Urinary bladder (tissue), 4 donors: ENCODE measurements around the gene OSR1. TPM values are rescaled to one million over a fixed set of nuclear protein-coding genes. Genes with fewer than 3 reads are reported as not detected.

Experiments
- DNase-seq: peaks from one replicate; pipeline ENCODE4 v3.0.0-alpha.2; 2015; ENCODE audit errors: extremely low spot score
- H3K27ac ChIP-seq: one replicate; pipeline ENCODE4 v1.5.1; 2013; ENCODE audit warnings: low read depth, mild to moderate bottlenecking, moderate library complexity
- H3K36me3 ChIP-seq: one replicate; pipeline ENCODE4 v1.6.1; 2013; ENCODE audit warnings: mild to moderate bottlenecking, moderate library complexity; ENCODE audit not compliant: insufficient read depth
- H3K4me1 ChIP-seq: one replicate; pipeline ENCODE4 v1.6.1; 2013; ENCODE audit warnings: mild to moderate bottlenecking, moderate library complexity; ENCODE audit not compliant: insufficient read depth
- H3K4me3 ChIP-seq: one replicate; pipeline ENCODE4 v1.5.1; 2013; ENCODE audit warnings: low read depth, low read length
- WGBS: extraction: QIAGEN DNeasy Blood & Tissue Kit; methylation state at CpG from one replicate; pipeline ENCODE4 v1.1.7; 2013; 5-methylcytosine and 5-hydroxymethylcytosine counted together
- polyA plus RNA-seq: library from polyadenylated mRNA; stranded (reverse); fragments of 200-250 nt; gene quantifications from one replicate; pipeline ENCODE4 v1.2.3, GENCODE V29; 2013
- total RNA-seq: library from RNA; depleted of rRNA; stranded (reverse); fragments of >200 nt; gene quantifications from one replicate; pipeline ENCODE4 v1.2.3, GENCODE V29; 2014
- donor health status: healthy with polysubstance abuse.
- donor health status: healthy.

The OSR1 gene
- total and polyA plus RNA-seq, 2 donors = 93.7 to 144 TPM

GRCh38 chr2:19355014-19355405 lies 3.4 kb downstream of the OSR1 start:
- Histone ChIP-seq H3K4me3 (peak overlapping the region; percentile 75), H3K27ac (peak overlapping the region; percentile 69), H3K36me3 (peaks cover 2% of the 10 kb centered on the region), H3K4me1 (no peaks in the 10 kb centered on the region)
- DNase-seq = no peak
- 29% methylated on average over 3 of the region's 3 CpGs for WGBS

GRCh38 chr2:19353721-19354050 lies 4.7 kb downstream of the OSR1 start:
- Histone ChIP-seq H3K4me3 (no peak overlapping the region), H3K4me1 (no peaks in the 10 kb centered on the region), H3K27ac (no peak overlapping the region), H3K36me3 (peaks cover 2% of the 10 kb centered on the region)
- 34% methylated on average over 11 of the region's 11 CpGs for WGBS
- DNase-seq = no peak

- Histone ChIP-seq H3K36me3 (peaks cover 2% of the 10 kb centered on the region), H3K4me3 (no peak overlapping the region), H3K27ac (no peak overlapping the region), H3K4me1 (no peaks in the 10 kb centered on the region)
- WGBS = 32% methylated on average over 40 of the region's 40 CpGs
- no peak for DNase-seq
Observed at GRCh38 chr2:19352946-19353720, 5.3 kb downstream of the OSR1 start.

- 29% methylated on average over 29 of the region's 29 CpGs for WGBS
- peaks cover 2% of the 10 kb centered on the region for H3K36me3 ChIP-seq
- DNase-seq = no peak
- no peak overlapping the region for H3K27ac ChIP-seq
- H3K4me1 ChIP-seq = no peaks in the 10 kb centered on the region
- no peak overlapping the region for H3K4me3 ChIP-seq
Observed at GRCh38 chr2:19351899-19352697, 6.3 kb downstream of the OSR1 start.

- 33% methylated on average over 23 of the region's 23 CpGs for WGBS
- H3K4me3 ChIP-seq = no peak overlapping the region
- peaks cover 2% of the 10 kb centered on the region for H3K36me3 ChIP-seq
- H3K27ac ChIP-seq = no peak overlapping the region
- no peaks in the 10 kb centered on the region for H3K4me1 ChIP-seq
- DNase-seq = no peak
Observed at GRCh38 chr2:19351499-19351898, 6.9 kb downstream of the OSR1 start.

- no peak for DNase-seq
- no peaks in the 10 kb centered on the region for H3K4me1 ChIP-seq
- WGBS = 41% methylated on average over 30 of the region's 30 CpGs
- peaks cover 2% of the 10 kb centered on the region for H3K36me3 ChIP-seq
- no peak overlapping the region for H3K4me3 ChIP-seq
- H3K27ac ChIP-seq = no peak overlapping the region
Observed at GRCh38 chr2:19350678-19351401, 7.6 kb downstream of the OSR1 start.

- no peaks in the 10 kb centered on the region for H3K4me1 ChIP-seq
- no peak overlapping the region for H3K27ac ChIP-seq
- WGBS = 43% methylated on average over 47 of the region's 47 CpGs
- peaks cover 2% of the 10 kb centered on the region for H3K36me3 ChIP-seq
- no peak for DNase-seq
- H3K4me3 ChIP-seq = no peak overlapping the region
Observed at GRCh38 chr2:19349911-19350677, 8.3 kb downstream of the OSR1 start.

GRCh38 chr2:19348692-19349091 lies 9.7 kb downstream of the OSR1 start:
- Histone ChIP-seq H3K36me3 (peaks cover 2% of the 10 kb centered on the region), H3K4me1 (no peaks in the 10 kb centered on the region), H3K27ac (peak overlapping the region; percentile 88), H3K4me3 (no peak overlapping the region)
- WGBS = 71% methylated on average over 8 of the region's 8 CpGs
- DNase-seq = no peak

GRCh38 chr2:19347619-19348562 lies 10.5 kb downstream of the OSR1 start:
- H3K4me3 ChIP-seq = peak overlapping the region; percentile 71
- peaks cover 2% of the 10 kb centered on the region for H3K36me3 ChIP-seq
- WGBS = 2% methylated on average over 76 of the region's 76 CpGs
- peak; percentile 94 for DNase-seq
- no peaks in the 10 kb centered on the region for H3K4me1 ChIP-seq
- H3K27ac ChIP-seq = peak overlapping the region; percentile 95

GRCh38 chr2:19346983-19347618 lies 11.3 kb downstream of the OSR1 start:
- Histone ChIP-seq H3K4me3 (peak overlapping the region; percentile 71), H3K27ac (peak overlapping the region; percentile 95), H3K36me3 (peaks cover 2% of the 10 kb centered on the region), H3K4me1 (no peaks in the 10 kb centered on the region)
- DNase-seq = no peak
- whole genome bisulfite sequencing = 40% methylated on average over 6 of the region's 6 CpGs

GRCh38 chr2:19337742-19338141 lies 20.7 kb downstream of the OSR1 start:
- Histone ChIP-seq H3K27ac (no peak overlapping the region), H3K4me3 (no peak overlapping the region), H3K4me1 (no peaks in the 10 kb centered on the region), H3K36me3 (no peaks in the 10 kb centered on the region)
- DNase-seq = no peak
- 95% methylated on average over 1 of the region's 1 CpG for WGBS

- no peak overlapping the region for H3K4me3 ChIP-seq
- H3K36me3 ChIP-seq = no peaks in the 10 kb centered on the region
- 95% methylated on average over 1 of the region's 1 CpG for whole genome bisulfite sequencing
- DNase-seq = no peak
- H3K4me1 ChIP-seq = no peaks in the 10 kb centered on the region
- H3K27ac ChIP-seq = no peak overlapping the region
Observed at GRCh38 chr2:19337202-19337601, 21.2 kb downstream of the OSR1 start.
